Left forelimb (tissue), 1 donor: Measurements from ENCODE around the gene KRTAP5-2.

Experiments
- DNase-seq: peaks from one replicate; pipeline ENCODE4 v3.0.0-alpha.2; 2018; ENCODE audit warnings: low spot score

KRTAP5-2 gene

GRCh38 chr11:1567721-1568100, 30.4 kb downstream of the KRTAP5-2 start:
- DNase-seq, result no peak

- DNase-seq, result no peak
These were observed 30.9 kb downstream of the KRTAP5-2 start for GRCh38 chr11:1567052-1567720.

- no peak for DNase-seq
These were observed 31.6 kb downstream of the KRTAP5-2 start for GRCh38 chr11:1566381-1567051.

GRCh38 chr11:1565904-1566247, 32.2 kb downstream of the KRTAP5-2 start:
- DNase-seq, result no peak

GRCh38 chr11:1565173-1565903, 32.8 kb downstream of the KRTAP5-2 start:
- no peak for DNase-seq

GRCh38 chr11:1564535-1565172, 33.4 kb downstream of the KRTAP5-2 start:
- no peak for DNase-seq

- no peak for DNase-seq
These were observed 34.2 kb downstream of the KRTAP5-2 start for GRCh38 chr11:1563697-1564534.

- no peak for DNase-seq
These were observed 34.9 kb downstream of the KRTAP5-2 start for GRCh38 chr11:1563149-1563638.

GRCh38 chr11:1562469-1563148, 35.5 kb downstream of the KRTAP5-2 start:
- DNase-seq, result no peak

- DNase-seq, result no peak
These were observed 36.1 kb downstream of the KRTAP5-2 start for GRCh38 chr11:1561955-1562354.

GRCh38 chr11:1561266-1561665, 36.8 kb downstream of the KRTAP5-2 start:
- DNase-seq, result no peak

GRCh38 chr11:1560649-1561251, 37.3 kb downstream of the KRTAP5-2 start:
- DNase-seq, result no peak

GRCh38 chr11:1560002-1560648, 38.0 kb downstream of the KRTAP5-2 start:
- DNase-seq, result no peak

- DNase-seq, result peak; percentile 84
These were observed 38.8 kb downstream of the KRTAP5-2 start for GRCh38 chr11:1559111-1559951.

- DNase-seq, result no peak
These were observed 39.4 kb downstream of the KRTAP5-2 start for GRCh38 chr11:1558775-1559110.

GRCh38 chr11:1557904-1558774, 40.0 kb downstream of the KRTAP5-2 start:
- no peak for DNase-seq

GRCh38 chr11:1557051-1557884, 40.8 kb downstream of the KRTAP5-2 start:
- DNase-seq, result no peak
